Measurements from ENCODE around the gene ABCC4.

GRCh38 chr13:94994506-94994905, 306.7 kb downstream of the ABCC4 start:
- no peak for TF ChIP-seq CTCF (IDR thresholded peaks at IDR 0.05; ENCODE audit: poor library complexity, severe bottlenecking)
- TF ChIP-seq TAF1 (IDR thresholded peaks at IDR 0.05; ENCODE audit: low read depth): no peak

Measured in neural cell (in vitro differentiated cells).